Neural crest cell (in vitro differentiated cells): ENCODE data around the gene WWOX. TPM values are rescaled to one million over a fixed set of nuclear protein-coding genes. Genes with fewer than 3 reads are reported as not detected.
A peak's percentile ranks its signal among the peaks of the same experiment; 100 is the strongest.

Source experiments
- DNase-seq: peaks from one replicate; pipeline ENCODE4 v3.0.0; 2021; ENCODE audit warnings: low read depth, mixed read lengths, low spot score
- H3K27ac Mint-ChIP-seq: one replicate; pipeline ENCODE4 v1.8.0; 2021; ENCODE audit warnings: mild to moderate bottlenecking, mixed read lengths; ENCODE audit not compliant: unreplicated experiment
- H3K27me3 Mint-ChIP-seq: 2 replicates; pipeline ENCODE4 v1.8.0; 2021; ENCODE audit warnings: low read depth, mild to moderate bottlenecking, mixed read lengths
- H3K36me3 Mint-ChIP-seq: 2 replicates; pipeline ENCODE4 v1.8.0; 2021; ENCODE audit warnings: low read depth, mild to moderate bottlenecking, mixed read lengths
- H3K4me1 Mint-ChIP-seq: 2 replicates; pipeline ENCODE4 v1.8.0; 2021; ENCODE audit warnings: mixed read lengths
- H3K4me3 Mint-ChIP-seq: one replicate; pipeline ENCODE4 v1.8.0; 2021; ENCODE audit warnings: mild to moderate bottlenecking, mixed read lengths
- H3K9me3 Mint-ChIP-seq: 2 replicates; pipeline ENCODE4 v1.8.0; 2021; ENCODE audit warnings: mixed read lengths
- total RNA-seq: library from RNA; stranded (reverse); gene quantifications from 2 replicates; pipeline ENCODE4 v1.2.1, GENCODE V29; 2021
- TF ChIP-seq, protein P1 (sequence below): fragments of 200-600 bp; sonication (generic); conservative IDR thresholded peaks from 2 replicates; pipeline ENCODE4 v1.5.0; 2021; ENCODE audit warnings: antibody characterized with exemption, mild to moderate bottlenecking

Gene WWOX
- total RNA-seq, 1 donor from 2014 or later: 30.5 TPM

DNA sequence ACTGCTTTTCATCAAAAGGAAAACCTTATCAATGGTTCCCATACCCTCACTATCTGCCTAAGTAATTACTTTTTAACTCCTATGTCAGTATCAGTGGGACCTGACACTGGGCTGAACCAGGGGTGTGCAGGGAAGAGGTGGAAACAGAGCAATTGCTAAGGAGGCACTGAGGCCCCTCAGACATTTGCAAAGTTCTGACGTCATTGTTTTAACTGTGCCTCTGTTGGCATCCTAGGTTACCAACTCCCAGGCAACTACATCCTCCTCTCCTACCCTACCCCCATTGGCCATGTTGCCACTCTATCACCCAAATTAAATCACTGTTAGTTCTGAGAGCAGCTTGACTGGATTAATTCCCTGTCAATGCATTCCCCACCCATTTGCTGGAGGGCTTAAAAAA lies 8.0 kb upstream of the WWOX start:
- Mint-ChIP-seq H3K4me3 (no peak overlapping the region), H3K4me1 (no peaks in the 10 kb centered on the region), H3K27ac (no peak overlapping the region), H3K36me3 (no peaks in the 10 kb centered on the region), H3K9me3 (peaks cover 2% of the 10 kb centered on the region), H3K27me3 (peaks cover 11% of the 10 kb centered on the region)
- TF ChIP-seq, protein P1, sequence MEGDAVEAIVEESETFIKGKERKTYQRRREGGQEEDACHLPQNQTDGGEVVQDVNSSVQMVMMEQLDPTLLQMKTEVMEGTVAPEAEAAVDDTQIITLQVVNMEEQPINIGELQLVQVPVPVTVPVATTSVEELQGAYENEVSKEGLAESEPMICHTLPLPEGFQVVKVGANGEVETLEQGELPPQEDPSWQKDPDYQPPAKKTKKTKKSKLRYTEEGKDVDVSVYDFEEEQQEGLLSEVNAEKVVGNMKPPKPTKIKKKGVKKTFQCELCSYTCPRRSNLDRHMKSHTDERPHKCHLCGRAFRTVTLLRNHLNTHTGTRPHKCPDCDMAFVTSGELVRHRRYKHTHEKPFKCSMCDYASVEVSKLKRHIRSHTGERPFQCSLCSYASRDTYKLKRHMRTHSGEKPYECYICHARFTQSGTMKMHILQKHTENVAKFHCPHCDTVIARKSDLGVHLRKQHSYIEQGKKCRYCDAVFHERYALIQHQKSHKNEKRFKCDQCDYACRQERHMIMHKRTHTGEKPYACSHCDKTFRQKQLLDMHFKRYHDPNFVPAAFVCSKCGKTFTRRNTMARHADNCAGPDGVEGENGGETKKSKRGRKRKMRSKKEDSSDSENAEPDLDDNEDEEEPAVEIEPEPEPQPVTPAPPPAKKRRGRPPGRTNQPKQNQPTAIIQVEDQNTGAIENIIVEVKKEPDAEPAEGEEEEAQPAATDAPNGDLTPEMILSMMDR: no peak
- no peak for DNase-seq

DNA sequence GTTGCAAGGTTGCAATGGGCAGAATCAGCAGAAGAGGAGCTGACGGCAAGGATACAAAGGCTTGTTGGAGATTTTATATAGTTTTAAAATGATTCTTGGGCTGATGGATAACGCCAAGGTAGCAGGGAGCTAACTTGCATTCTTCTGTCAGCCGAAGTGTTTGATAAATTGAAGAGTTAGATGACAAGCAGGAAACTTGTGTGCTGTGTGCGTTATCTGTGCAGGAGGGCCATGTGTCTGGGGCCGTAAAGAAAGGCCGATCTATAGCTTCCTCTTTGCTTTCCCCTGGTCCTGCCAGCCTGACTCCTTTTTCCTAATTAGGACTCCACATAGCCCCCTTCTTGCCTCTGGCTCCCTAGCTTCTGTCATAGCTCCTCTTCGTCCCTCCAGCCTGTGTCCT lies 6.7 kb upstream of the WWOX start:
- H3K27me3 Mint-ChIP-seq: peaks cover 11% of the 10 kb centered on the region
- H3K9me3 Mint-ChIP-seq: peaks cover 2% of the 10 kb centered on the region
- DNase-seq: no peak
- no peak overlapping the region for H3K4me3 Mint-ChIP-seq
- no peaks in the 10 kb centered on the region for H3K36me3 Mint-ChIP-seq
- TF ChIP-seq, protein P1: no peak
- no peaks in the 10 kb centered on the region for H3K4me1 Mint-ChIP-seq
- H3K27ac Mint-ChIP-seq: no peak overlapping the region

DNA sequence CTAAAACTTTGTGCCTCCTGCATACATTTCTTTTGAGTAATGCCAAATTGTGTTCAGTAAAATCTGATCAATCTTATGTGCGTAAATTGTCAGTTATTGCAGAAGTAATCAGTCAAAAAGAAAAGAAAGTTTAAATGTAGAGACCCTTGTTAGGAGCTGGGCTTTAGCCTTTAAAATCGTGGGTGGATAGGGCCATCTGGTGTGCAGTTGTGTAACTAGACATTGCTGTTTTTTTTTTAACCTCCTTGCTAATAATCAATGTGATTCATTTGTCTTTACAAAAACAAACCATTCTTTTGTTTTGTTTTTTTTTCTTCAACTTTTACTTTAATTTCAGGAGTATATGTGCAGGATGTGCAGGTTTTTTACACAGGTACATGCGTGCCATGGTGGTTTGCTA lies 5.3 kb upstream of the WWOX start:
- peaks cover 2% of the 10 kb centered on the region for H3K9me3 Mint-ChIP-seq
- TF ChIP-seq, protein P1: peak; percentile 46
- no peaks in the 10 kb centered on the region for H3K36me3 Mint-ChIP-seq
- H3K4me3 Mint-ChIP-seq: no peak overlapping the region
- peaks cover 6% of the 10 kb centered on the region for H3K4me1 Mint-ChIP-seq
- H3K27me3 Mint-ChIP-seq: peaks cover 14% of the 10 kb centered on the region
- DNase-seq: no peak
- no peak overlapping the region for H3K27ac Mint-ChIP-seq

GRCh38 chr16:78094998-78095397 lies 4.5 kb upstream of the WWOX start:
- no peak for DNase-seq
- H3K27me3 Mint-ChIP-seq: peaks cover 14% of the 10 kb centered on the region
- TF ChIP-seq, protein P1: no peak
- H3K4me1 Mint-ChIP-seq: peaks cover 9% of the 10 kb centered on the region
- H3K27ac Mint-ChIP-seq: no peak overlapping the region
- H3K4me3 Mint-ChIP-seq: no peak overlapping the region
- H3K9me3 Mint-ChIP-seq: peaks cover 2% of the 10 kb centered on the region
- H3K36me3 Mint-ChIP-seq: no peaks in the 10 kb centered on the region

- Mint-ChIP-seq H3K27ac (no peak overlapping the region), H3K27me3 (peaks cover 14% of the 10 kb centered on the region), H3K9me3 (peaks cover 2% of the 10 kb centered on the region), H3K4me3 (no peak overlapping the region), H3K36me3 (no peaks in the 10 kb centered on the region), H3K4me1 (peaks cover 16% of the 10 kb centered on the region)
- TF ChIP-seq, protein P1: no peak
- DNase-seq: no peak
Observed at GRCh38 chr16:78096386-78096785, 3.1 kb upstream of the WWOX start.

DNA sequence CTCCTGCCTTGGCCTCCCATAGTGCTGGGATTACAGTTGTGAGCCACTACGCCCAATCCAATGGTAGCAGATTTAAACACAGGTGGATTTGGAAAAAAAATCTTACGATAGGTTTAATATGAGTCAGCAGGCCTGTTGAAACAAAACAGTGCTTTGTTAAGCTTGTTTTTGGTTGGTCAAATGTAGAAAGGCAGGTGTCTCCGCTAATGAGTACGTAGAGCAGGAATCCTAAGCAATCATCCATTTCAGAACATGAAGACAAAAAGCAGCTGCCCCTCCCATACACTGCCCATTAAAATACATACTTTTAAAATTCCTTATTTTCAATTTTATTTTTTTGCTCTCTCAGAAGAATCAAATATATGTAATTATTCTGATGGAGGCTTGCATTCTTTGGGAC lies 1.9 kb upstream of the WWOX start:
- Mint-ChIP-seq H3K36me3 (no peaks in the 10 kb centered on the region), H3K27me3 (peaks cover 14% of the 10 kb centered on the region), H3K4me3 (no peak overlapping the region), H3K4me1 (peaks cover 25% of the 10 kb centered on the region), H3K9me3 (peaks cover 2% of the 10 kb centered on the region), H3K27ac (no peak overlapping the region)
- TF ChIP-seq, protein P1: no peak
- no peak for DNase-seq
